Ureter (tissue), 1 donor: Measurements from ENCODE around the gene CACUL1. TPM values are rescaled to one million over a fixed set of nuclear protein-coding genes. Genes with fewer than 3 reads are reported as not detected.
"Not testable (repeated sequence)": the region's sequence is repeated elsewhere in the genome, so short reads cannot be mapped to it uniquely, and the experiment has no call there.

Experiments used
- DNase-seq: peaks from one replicate; pipeline ENCODE4 v3.0.0-alpha.2; 2020; ENCODE audit warnings: low spot score
- total RNA-seq: library from RNA; stranded (reverse); gene quantifications from one replicate; pipeline ENCODE4 v1.2.4, GENCODE V29; 2023
- donor health status: DM: yes; HTN: yes; CAD: no.

The CACUL1 gene
- total RNA-seq = 66.0 TPM

DNA sequence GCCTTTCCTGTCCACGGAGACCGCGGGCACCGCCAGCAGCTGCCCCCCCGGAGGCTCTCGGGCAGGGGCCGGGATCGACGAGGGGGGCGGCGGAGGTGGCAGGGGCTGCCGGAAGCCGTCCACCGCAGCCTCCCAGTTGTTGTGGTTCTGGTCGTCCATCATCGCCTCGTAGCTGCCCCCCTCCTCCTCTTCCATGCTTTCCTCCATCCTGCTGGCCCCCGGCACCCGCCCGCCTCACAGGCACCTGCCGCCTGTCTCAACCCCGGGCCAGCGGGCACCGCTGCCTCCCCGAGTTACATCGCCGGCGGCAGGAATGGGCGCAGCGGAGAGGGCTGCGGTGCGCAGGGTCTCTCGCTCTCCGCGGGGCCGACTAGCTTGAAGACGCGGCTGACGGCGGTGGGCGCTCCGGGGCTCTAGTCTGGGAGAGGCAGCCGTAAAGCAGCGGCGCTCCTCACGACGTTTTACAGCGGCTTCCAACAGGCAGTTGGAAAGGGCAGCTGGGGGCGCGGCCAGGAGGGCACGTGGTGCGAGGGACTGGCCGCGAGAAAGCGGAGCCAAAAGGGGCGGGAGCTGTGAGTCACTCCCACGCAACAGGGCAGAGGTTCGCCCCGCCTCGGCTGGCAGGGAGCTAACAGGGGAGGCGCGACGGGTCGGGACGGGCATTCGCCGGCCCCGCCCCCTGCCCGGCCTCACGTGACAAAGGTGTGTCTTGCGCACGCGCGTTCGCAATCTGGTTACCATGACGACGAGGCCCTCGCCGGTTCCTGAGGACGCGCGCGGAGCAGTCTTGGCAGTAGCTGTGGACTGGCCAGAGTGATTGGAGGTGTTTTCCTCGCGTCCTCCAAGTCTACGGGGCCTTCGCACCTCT, at the start of gene CACUL1:
Gene CACUL1, minus strand, starts transcription at position 415 of the 868 bp plus-strand sequence. Its CDS starts 208 bp downstream, at position 207.
- peak; percentile 100 for DNase-seq

- no peak for DNase-seq
Measured at GRCh38 chr10:118804262-118804773, 49.5 kb upstream of the CACUL1 start.

DNA sequence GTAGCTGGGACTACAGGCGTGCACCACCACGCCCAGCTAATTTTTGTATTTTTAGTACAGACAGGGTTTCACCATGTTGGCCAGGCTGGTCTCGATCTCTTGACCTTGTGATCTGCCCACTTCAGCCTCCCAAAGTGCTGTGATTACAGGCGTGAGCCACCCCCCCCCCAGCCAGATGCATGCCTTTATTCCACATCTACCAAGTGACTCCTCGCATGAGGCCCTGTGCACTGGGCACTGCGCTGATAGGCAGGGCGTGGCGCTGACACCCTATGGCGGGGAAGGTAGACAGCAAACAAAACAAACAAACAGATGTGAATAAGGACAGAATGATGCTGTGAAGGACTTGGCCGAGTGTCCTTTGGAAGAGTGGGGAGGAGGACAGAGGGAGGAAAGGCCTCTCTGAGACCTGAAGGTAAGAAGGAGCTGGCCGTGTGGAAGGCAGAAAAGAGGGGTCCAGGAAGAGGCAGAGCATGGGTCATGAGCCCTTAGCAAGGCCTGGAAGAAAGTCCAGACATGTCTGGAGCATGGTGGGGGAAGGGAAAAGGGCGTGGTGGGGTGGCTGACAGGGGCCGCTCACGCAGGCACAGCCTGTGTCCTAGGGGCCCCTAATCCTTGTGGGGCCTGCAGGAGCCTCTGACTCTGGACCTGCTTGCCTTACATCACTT, 47.5 kb upstream of the CACUL1 start:
- DNase-seq = no peak

- DNase-seq = peak; percentile 64
Measured at GRCh38 chr10:118800920-118801319, 46.1 kb upstream of the CACUL1 start.

GRCh38 chr10:118799777-118800176, 45.0 kb upstream of the CACUL1 start:
- no peak for DNase-seq

DNA sequence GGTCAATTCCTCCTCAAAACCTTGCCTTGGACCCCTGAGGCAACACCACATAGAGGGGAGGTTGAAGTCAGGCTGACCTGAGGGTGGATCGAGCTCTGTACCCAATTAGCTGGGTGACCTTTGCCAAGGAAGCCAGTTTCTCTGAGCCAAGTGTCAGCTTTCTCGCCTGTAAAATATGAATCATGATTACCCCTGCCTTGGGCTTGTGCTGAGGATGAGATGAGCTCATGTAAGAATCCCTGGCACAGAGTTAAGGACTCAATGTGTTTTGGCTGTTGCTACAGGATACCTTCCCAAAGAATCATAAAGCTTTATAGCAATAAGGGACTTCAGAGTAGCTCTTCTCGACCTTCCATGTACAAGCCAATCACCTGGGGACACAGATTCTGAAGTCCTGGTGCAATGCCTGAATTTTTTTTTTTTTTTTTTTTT, 43.5 kb upstream of the CACUL1 start:
- no peak for DNase-seq

DNA sequence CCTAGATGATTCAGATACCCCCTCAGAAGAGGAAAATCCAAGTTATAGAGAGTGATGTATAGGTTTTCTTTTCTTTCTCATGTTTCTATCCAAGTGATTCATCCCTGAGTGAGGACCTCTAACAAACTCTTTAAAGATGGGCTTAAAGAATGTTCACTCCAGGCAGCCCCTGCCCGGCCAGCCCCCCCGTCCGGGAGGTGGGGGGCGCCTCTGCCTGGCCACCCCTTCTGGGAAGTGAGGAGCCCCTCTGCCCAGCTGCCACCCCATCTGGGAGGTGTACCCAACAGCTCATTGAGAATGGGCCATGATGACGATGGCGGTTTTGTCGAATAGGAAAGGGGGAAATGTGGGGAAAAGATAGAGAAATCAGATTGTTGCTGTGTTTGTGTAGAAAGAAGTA, 40.2 kb upstream of the CACUL1 start:
- not testable (repeated sequence) for DNase-seq

DNA sequence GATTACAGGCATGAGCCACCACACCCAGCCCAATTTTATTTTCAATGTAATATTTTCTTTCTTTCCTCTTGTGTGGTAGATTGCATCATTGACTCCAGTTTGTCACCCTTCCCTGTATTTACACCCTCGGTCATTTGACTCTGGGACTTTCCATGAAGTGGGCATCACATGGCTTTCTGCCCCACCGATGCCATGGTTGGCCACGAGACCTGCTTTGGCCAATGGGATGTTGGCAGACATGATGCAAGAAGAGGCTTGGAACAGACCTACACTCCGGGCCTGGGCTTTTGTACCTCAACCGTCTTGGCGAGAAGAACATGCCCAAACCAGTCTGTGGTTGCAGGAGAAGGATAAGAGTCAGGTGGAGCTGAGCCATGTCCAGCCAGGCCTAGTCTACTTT, 38.8 kb upstream of the CACUL1 start:
- no peak for DNase-seq

DNA sequence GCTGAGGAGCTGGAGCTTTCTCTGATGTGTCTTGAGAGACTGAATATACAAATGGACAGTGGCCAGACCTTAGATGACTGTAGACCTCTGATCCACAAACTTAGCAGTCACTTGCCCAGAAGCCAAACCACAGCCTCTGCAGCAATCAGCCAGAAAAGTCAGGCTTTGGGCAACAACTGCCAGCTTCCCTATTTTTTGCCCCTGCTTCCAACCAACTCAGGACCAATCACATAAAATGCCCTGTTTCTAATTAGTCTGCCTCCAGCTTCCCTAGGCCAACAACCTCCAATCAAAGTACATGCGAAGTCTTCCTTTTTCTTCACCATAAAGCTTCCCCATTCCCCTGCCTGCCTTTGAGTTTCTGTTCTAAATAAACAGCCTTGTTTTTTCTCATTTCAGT, 37.8 kb upstream of the CACUL1 start:
- DNase-seq = no peak

DNA sequence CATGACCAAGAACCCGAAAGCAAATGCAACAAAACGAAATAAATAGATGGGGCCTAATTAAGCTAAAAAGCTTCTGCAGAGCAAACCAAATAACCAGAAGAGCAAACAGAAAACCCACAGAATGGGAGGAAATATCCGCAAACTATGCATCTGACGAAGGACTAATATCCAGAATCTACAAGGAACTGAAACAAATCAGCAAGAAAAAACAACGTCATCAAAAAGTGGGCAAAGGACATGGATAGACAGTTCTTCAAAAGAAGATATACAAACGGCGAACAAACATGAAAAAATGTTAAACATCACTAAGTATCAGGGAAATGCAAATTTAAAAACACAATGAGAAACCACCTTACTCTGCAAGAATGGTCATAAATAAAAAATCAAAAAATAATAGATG, 35.3 kb upstream of the CACUL1 start:
- DNase-seq = no peak

- no peak for DNase-seq
Measured at GRCh38 chr10:118785551-118785950, 30.8 kb upstream of the CACUL1 start.

GRCh38 chr10:118783776-118784545, 29.2 kb upstream of the CACUL1 start:
- peak; percentile 15 for DNase-seq

DNA sequence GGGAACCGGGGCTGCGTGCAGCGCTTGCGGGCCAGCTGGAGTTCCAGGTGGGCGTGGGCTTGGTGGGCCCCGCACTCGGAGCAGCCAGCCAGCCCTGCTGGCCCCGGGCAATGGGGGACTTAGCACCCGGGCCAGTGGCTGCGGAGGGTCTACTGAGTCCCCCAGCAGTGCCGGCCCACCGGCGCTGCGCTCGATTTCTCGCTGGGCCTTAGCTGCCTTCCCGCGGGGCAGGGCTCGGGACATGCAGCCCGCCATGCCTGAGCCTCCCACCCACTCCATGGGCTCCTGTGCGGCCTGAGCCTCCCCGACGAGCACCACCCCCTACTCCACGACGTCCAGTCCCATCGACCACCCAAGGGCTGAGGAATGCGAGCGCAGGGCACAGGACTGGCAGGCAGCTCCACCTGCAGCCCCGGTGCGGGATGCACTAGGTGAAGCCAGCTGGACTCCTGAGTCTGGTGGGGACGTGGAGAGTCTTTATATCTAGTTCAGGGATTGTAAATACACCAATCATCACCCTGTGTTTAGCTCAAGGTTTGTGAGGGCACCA, 28.2 kb upstream of the CACUL1 start:
- not testable (repeated sequence) for DNase-seq

DNA sequence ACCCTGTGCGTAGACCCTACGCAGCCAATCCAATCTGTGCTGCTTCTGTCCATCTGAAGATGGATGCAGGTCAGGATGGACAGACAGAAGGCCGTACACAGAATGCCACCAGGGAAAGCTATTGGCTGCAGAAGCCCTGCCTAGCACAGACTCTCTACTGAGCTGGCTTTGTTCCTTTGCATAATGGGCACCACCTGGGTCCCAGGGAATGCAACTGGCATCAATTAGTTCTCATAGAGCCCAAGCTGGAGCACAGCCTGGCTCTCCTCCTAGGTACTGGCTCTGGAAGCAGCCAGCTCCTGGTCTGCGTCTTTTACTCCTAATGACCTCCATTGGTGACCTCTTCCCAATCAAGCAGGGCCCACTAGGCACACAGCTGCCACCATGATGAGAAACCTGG, 26.8 kb upstream of the CACUL1 start:
- DNase-seq = no peak

DNA sequence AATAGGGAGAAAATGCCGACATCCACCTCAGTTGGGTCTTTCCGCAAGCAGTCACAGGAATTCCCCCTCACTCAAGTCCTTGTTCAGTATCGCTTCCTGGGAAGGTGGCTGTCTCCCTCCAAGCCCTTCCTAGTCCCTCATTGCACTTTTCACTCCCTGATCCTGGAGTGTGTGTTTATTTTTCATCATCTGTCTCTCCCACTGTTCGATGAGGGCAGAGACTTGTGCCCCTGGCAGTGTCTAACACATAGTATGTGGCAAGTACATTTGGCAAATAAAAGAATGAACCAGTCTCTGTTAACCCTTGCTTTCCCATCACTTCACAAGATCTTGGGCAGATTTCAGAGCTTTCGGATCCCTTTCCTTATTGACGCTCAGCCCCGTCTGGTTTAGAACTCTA, 24.0 kb upstream of the CACUL1 start:
- DNase-seq = no peak

GRCh38 chr10:118776960-118777359, 22.2 kb upstream of the CACUL1 start:
- no peak for DNase-seq

GRCh38 chr10:118776033-118776432, 21.3 kb upstream of the CACUL1 start:
- no peak for DNase-seq

GRCh38 chr10:118775478-118775877, 20.7 kb upstream of the CACUL1 start:
- DNase-seq = no peak

DNA sequence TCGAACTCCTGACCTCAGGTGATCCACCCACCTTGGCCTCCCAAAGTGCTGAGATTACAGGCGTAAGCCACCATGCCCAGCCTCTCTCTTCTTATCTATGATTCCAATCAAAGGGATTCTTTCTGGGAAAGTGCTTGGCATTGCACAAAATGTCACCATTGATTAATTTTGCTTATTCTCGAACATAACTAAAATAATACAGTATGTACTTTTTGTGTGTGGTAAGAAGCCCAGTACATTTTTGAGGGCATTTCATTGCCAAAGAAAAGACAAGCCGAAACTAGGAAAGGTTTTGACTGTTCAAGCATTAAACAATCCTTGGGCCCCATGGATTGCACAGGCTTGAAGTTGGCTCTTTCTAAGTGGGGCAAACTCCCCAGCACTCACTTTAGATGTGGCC, 18.3 kb upstream of the CACUL1 start:
- DNase-seq = no peak

DNA sequence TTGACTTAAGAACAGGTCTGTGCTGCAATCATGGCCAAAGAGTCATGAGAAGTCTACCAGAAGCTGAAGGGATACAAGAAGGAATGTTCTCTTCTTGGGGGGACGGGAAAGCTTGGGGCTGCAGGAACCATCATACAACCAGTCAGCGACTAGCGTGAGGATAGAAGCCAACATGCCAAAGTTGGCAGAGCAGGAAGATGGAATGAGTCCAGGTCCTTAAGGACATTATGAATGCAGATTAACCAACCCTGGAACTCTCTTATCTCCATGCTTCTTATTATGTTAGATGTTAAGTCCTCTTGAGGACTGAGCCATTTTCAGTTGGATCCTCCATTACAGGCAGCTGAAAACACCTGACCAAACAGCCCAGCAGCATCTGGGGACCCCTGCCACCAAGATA, 17.2 kb upstream of the CACUL1 start:
- no peak for DNase-seq

DNA sequence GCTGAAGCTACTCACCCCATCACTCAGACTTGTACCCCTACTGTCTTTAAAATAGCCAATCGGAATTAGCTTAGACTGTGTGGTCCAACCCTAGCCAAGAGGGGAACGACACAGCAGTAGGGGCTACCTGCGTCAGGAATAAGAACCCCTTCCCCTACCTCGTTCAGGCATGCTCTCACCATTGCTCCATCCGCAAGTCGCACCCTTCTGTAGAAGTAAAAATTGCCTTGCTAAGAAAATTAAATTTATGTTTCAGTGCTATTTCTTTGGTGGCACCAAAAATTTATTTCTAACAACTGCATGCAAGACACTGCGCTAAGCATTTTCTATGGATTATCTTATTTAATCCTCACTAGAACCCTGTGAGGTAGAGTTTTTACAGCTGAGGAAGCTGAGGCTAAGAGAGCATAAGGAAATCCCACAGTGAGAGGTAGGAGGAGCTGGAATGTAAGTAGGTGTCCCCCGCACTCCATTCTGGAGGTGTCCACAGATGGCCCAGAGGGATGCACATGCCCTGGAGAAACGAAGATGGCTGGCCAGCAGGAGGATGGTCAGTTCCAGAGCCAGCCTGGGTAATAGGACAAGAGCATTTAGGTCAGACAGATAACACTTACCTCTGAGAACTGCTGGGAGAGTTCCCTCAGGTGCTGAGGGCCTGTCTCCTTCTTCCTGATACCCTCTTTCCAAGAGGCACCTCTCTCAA, 15.3 kb upstream of the CACUL1 start:
- no peak for DNase-seq
